SHP77 (cell line): ENCODE data around the gene CEP72.

Source experiments
- DNase-seq, 2 experiments: peaks; one replicate each; lab custom pipeline; 2025; lab: John Stamatoyannopoulos, UW

The CEP72 gene

DNA sequence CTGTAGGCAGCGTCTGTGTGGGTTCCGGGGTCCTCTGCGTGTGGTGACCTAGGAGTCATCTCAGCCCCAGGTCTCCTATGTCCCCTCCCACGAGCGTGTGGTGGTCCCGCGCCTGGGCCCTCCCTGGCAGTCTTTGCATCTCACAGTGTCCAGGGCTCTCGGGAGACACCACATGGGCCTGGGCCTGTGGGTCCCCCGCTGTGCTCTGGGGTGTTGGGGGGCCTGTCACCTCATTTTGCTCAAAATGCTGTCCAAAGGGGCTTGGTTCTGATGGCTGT, 27.1 kb downstream of the CEP72 start:
- DNase-seq, result no peak

DNA sequence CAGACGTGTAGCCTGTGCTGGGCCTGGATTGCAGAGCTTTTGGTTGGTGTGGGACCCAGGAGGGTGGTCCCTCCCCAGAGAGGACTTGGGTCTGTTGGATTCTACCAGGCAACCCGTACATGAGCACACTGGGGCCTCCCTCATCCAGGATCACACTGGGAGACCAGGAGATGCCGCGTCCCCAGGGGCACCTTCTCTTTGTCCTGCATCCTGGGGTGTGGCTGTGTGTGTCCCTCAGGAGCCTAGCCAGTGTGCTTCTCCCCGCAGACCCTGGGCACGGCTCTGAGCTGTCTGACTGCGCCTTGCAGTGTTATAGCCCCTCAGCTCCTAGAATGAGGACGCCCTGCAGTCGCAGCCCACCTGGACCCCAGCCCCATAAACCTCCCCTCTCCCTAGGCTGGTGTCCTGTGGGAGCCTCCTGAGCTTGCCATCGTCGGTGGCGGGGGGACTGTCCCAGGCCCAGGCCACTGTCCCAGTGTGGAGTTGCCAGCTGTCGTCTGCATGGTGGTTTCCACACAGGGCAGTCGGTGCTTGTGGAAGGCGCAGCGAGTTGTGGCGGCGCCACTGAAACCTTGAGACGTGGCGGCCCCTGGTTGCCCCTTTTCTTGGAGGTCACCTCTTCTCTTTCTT, 27.6 kb downstream of the CEP72 start:
- no peak for DNase-seq

DNA sequence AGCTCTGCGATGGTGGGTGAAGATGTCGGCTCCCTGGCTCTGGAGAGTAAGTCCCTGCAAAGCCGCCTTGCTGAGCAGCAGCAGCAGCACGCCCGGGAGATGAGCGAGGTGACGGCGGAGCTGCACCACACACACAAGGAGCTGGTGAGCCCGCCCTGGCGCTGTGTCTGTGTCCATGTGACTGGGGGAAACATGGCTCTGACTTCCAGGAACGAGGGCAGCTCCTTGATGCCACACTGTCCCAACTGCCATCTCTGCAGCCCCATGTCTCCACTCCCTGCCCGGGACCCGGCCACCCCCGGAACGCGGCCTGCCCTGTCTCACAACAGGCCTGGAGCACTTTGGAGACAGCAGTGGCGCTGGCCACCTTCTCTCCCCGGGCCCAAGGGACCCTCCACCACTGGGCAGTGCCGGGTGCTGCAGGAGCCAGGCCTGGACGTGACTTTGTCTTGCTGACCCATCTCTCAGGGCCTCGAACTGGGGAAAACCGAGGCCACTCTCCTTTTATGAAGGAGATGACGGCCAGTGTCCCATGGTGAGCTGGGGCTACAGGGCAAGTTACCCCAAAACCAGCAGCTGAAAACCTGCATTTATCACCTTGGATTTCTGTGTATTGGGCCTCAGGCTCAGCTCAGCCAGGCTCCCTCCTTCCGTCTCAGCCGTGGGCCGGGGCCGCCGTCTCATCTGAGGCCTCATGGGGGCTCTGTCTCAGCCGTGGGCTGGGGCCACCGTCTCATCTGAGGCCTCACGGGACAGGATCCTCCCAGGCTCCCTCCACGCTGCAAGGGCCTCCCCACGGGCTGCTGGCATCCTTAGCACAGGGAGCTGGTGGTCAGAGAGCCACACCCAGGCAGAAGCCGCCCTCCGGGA, 28.6 kb downstream of the CEP72 start:
- no peak for DNase-seq

DNA sequence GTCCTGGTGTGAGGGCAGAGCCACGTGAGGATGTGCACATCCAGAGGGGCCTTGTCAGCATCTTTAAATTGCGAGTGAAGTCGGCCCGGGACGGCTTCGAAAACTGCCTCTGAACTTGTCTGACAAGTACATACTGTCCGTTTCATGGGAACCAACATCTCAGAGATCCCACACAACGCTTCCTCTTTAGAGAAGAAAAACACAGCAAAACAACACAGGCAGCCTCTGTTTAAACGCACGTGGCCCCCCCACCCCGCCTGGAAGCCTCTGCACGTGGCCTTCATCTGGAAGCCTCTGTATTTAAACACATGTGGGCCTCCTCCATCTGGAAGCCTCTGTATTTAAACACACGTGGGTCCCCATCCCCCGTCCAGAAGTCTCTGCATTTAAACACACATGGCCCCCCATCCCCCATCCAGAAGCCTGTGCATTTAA, 29.2 kb downstream of the CEP72 start:
- DNase-seq, result no peak

DNA sequence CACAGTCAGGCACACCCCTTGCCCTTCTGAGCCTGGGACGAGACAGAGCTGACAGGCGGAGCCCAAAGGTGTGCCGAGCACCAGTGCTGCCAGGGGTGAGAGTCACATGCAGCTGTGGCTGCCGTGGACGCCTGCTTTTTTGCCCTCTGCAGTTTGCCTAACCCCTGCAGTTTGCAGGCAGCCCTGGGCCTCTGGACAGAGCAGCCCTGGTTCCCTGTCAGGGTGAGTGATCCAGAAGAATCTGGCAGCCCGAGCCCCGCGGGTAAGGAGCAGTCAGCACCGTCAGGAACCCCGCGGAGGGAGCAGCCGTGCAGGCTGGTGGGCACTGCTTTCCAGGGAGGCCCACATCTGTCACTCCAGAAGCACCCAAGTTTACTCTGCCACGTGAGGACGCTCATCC, 30.3 kb downstream of the CEP72 start:
- DNase-seq, result no peak

DNA sequence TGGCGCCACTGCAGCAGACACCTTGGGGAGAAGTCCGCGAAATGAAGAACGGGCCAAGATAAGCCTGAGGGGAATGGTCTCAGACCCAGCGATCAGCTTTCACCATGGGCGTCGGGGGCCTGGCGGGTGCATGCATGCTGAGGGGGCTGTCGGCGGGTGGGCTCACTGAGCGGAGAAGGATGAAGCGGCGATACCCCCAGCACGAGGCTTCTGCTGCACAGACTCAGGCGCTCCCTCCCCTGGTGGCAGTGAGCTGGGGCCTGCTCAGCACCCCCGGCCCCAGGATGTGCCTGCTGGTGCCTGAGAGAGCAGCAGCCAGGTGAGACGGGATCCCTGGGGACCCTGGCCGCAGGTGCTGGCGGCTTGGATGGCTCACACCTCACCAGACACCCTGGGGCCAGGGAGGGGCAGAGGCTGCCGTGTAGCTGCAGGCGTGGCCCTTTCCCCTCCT, 31.2 kb downstream of the CEP72 start:
- no peak for DNase-seq

DNA sequence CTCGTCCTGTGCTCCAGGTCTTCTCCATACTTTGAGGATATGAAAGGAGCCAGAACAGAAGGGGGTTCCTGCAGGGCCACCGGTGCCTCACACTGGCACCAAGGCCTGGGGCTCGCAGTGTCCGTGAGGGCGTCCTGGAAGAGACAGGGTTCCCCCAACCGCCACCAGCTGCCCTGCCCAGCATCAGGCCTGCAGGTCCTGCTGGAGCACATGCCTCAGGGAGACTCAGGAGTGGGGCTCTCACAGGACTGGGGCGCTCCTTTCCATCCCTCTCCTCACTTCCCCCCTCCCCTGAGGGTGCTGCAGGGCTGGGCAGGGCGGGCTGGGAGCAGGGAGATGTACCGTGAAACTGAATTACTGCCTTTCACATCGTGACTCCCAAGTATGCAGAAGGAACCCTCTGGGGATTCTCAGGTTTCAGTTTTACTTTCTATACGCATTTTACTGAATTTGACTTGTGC, 31.7 kb downstream of the CEP72 start:
- no peak for DNase-seq

DNA sequence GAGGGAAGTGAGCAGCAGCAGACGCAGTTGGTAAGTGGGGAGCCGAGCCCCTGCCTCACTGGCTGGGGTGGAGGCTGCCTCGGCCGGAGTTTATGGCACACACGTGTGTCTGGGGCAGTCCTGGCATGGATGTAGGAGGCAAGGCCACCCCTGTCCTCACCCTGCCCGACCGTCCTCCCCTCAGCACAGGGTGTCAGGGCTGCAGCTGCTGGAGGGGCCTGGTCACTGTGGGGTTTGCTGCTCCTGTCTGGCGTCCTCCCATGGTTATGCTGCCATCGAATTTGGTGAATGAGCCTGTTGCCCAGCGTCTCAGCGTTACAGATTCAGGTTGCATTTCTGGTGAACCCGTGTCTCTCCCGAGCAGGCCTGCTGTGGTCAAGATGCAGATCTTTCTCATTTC, 32.4 kb downstream of the CEP72 start:
- no peak for DNase-seq

DNA sequence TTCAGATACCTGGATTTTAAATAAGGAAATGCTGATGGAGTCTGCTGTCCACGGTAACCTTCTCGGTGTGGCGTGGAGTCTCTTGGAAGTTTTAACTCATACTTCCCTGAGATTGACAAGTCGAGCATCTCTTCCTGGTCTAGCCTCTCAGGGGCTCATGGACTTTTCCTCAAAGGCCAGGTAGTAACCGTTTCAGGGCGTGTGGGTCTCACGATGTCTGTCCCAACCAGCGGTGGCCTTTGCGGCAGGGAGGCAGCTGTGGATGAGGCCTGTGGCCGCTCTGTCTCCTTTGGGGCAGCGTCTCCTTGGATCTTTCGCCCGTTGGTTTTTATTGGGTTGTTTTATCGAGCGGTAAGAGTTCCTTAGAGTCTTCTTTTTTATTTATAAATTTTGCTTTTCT, 32.8 kb downstream of the CEP72 start:
- DNase-seq, result no peak

DNA sequence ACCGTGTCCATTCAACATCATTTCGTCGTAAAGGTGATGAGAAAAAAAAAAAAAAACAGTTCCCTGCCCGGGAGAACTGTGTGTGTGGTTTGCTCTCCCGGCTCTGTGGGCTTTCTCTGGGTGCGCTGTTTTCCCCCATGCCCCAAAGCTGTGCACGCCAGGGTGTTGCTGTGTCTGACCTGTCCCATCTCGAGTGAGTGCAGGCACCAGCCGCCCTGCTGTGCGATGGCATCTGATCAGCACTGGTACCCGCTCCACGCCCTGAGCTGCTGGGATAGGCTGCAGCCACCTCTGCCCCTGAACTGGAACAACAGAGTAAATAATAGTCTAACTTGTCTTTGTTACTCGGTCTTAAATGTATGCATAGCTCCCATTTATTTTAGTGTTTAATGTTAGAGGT, 33.3 kb downstream of the CEP72 start:
- no peak for DNase-seq

DNA sequence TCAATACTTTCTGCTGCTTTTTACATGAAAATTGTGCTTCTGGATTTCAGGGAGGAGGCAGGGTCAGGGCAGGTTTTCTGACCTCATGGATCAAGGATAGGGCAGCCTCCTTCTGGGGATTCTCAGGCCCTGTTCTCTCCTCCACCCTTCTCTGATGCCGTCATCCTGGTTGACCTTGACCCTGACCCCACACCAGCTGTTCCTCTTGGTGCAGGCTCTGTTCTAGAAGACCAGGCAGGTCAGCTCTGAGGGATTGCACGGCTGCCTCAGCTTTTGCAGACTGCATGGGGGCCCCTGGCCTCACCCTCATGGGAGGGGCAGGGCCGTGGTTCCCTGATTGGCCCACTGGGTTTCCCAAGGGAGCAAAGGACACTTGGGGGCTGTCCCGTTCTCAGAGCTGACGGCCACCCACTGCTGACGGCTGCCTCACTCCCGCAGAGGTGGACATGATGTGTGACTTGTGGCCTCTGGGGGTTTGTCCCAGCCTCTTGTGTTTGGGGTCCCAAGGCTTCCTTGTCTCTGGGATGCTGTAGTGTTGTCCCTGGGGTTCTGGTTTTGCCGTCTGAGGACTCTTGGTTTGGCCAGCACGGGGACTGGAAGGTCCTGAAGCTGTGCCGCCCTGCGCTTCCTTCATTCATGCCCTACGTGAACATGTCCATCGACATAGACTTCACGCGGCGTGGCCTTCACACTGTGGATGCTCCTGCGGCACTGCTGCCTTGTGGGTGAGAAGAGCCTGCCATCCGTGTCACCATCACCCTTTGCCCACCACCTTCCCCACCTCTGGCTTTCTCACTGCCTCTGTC, 34.5 kb downstream of the CEP72 start:
- no peak for DNase-seq

DNA sequence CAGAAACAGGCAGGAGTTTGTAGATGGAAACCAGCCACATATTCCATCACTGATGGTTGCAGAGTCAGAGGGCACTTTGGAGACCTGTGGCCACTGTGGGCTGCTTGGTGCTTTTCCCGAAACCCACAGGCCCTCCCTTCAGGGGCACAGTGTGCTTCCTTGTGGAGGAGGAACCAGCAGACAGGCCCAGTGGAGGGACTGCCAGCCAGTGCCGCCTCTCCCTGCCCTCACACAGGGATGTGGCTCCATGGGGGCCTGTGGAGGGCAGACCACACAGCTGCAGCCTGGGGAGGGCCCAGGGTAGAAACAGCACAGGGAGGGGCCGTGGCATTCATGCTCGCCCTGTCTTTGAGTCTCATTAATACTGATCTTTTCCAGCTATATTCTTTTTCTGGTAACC, 35.2 kb downstream of the CEP72 start:
- DNase-seq, result no peak

DNA sequence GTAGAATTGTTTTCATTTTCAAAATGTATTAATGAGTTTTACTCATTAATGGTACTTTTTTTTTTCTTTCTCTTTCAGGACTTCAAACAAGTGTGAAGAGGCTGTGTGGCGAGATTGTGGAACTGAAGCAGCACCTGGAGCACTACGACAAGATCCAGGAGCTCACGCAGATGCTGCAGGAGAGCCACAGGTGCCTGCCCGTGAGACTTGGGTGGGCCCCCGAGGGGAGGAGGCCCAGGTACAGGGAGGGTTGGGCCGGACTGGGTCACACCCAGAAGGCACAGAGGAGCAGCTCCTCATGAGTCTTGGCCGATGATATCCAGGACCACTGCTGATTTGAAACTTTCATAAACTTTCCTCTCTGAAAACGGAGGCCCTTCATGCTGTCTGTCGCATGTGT, 35.6 kb downstream of the CEP72 start:
- DNase-seq, result no peak

DNA sequence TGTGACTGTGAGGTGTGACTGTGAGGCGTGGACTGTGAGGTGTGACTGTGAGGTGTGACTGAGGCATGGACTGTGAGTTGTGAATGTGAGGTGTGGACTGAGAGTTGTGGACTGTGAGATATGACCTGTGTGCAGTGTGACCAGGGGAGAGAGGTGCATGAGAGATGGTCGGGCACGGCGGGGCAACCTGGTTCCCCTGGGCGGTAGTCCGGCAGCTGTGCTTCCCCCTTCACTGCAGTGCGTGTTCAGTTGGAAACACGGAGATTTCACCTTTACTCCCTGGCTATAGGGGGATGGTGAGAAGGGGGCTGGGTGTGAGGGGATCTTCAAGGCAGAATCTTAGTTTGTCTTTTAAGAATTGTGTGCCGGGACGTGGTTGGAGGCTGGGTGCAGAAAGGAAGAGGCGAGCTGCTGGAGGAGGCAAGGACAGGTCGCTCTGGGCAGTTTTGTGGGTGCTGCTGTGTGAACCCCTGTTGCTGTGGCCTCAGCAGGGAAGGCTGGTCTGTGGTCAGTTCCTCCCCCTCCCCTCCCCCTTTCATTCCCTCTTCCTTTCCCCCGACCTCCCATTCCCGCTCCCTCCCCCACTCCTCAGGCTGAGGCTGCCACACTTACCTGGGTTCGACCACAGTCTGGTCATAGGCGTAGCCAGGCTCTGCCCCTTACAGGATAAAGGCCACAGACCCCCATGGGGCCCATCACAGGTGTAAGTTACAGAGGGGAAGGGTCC, 39.3 kb downstream of the CEP72 start:
- no peak for DNase-seq

DNA sequence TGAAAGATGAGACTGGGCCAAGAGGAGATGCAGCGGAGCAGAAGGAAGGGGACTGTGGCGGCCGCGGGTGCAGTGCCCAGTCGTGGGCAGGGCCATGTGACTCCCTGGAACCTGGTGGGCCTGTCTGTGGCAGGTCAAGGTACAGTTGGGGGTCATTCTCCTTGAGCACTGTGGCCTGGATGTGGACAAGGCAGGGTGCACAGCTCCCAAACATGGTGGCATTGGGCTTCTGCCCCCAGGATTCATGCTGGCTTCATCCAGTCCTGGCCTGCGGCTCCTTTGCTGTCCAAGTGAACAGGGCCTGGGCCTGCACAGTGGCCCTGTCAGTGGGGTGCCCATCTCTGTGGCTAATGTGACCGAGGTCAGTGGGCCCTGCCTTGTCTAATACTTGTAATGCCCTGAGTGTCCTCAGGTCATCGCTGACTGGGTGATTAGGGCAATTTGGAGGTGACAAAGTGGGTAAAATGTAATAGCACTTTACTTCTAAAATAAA, 39.9 kb downstream of the CEP72 start:
- no peak for DNase-seq

DNA sequence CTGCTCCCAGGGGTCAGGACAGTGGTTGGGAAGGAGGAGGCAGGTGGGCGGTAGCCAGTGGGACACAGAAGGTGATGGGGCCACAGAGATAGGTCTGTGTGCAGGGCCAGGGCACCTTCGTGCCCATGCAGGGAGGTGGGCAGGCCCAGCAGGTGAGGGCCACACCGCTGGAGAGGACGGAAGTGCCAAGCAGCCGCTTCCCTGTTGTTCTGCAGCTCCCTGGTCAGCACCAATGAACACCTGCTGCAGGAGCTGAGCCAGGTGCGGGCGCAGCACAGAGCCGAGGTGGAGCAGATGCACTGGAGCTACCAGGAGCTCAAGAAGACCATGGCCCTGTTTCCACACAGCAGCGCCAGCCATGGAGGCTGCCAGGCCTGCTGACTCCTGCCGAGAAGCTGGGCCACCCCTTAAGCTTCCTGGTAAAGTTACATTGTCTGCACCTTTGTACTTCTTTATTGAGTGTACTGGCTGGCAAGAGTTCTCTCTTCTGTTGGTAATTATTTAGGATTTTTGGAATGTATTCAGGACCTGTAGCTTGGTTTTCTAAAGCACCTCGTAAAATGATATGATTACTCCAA, 40.7 kb downstream of the CEP72 start:
- DNase-seq, result no peak

DNA sequence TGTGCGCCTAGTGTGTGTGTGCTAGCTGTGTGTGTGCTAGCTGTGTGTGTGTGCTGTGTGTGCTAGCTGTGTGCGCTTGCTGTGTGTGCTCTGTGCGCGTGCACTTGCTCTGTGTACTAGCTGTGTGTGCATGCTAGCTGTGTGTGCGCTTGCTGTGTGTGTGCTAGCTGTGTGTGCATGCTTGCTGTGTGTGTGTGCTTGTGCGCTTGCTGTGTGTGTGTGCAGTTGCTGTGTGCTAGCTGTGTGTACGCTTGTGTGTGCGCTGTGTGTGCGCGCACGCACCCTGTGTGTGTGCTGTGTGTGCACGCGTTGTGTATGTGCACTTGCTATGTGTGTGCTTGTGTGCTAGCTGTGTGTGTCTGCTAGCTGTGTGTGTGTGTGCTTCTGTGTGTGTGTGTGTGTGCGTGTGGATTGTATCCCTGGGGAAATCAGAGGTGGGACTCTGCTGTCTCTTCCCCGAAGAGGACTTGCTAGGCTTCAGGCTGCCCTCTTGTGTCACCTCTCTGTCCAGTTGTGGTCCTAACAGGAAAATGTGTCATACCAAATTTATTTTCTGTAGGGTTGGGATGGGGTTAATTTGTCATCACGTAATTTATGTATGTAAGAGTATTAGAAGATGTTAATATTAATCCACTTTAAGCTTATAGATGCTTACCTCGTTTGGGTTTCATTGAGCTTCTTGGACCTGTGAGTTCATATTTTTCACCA, 42.1 kb downstream of the CEP72 start:
- no peak for DNase-seq

DNA sequence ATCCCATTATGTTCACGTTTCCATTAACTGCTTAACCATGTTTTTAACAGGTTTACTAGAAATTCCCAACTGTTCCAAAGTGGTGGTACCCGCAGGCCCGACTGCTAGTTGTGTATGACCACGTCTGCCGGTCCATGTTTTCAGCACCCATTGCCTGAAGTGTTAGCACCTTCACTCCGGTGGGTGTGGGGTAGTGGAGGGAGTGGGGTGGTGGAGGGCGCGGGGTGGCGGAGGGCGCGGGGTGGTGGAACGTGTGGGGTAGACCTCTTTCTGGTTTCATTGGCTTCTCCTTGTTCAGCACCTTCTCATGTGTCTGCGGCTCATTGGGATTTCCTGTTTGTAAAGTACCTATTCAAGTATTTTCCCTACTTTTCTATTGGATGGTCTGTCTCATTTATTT, 43.3 kb downstream of the CEP72 start:
- no peak for DNase-seq

DNA sequence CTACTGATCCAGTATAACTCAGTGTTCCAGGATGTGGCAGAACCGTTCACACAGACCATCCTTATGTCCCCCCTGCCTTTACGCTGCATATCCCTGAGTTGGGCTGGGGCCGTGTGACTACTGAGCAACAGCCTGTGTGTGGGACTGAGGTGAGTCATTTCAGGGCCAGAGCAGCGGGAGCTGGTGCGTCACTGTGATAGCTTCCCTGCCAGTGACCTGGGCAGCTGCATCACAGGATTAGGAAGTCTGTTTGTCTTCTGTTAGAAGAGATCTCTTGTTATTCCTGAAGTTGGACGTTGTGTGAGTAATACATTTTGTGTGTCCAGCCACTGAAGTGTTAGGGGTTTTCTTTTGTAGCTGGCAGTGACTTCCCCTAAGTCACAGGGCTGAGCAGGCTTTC, 45.4 kb downstream of the CEP72 start:
- no peak for DNase-seq

DNA sequence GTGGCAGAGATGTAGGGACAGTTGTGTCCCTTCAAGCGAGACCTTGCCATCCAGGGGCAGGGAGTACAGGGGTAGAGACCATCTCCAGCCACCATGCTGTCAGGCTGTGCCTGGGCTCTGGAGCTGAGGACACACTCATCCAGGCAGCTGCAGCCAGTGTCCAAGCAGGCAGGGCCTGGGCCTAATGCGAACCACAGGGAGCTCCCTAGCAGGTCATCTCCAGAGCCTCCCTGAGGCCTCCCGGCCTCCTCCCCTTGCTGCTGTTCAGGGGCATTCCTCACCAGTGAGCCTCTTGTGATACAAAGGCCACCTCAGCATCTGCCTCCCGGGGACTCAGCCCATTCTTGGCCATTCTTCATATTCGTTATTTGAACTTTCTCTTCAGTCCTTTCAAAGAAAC, 46.0 kb downstream of the CEP72 start:
- DNase-seq, result no peak
